Stimulated activated CD4-positive, alpha-beta T cell treated with anti-CD3 and anti-CD28 coated beads, Interleukin-4, amount 100 ng/mL, for 4 hours (primary cell): ENCODE measurements around the gene VPS35L.
A peak's percentile ranks its signal among the peaks of the same experiment; 100 is the strongest.
"Not testable (repeated sequence)": the region's sequence is repeated elsewhere in the genome, so short reads cannot be mapped to it uniquely, and the experiment has no call there.

Source experiments
- DNase-seq, 2 experiments: peaks; one replicate each; pipeline ENCODE4 v3.0.0-alpha.2; 2020

The VPS35L gene

GRCh38 chr16:19655242-19655777, 99.8 kb downstream of the VPS35L start:
- no peak for DNase-seq

- DNase-seq = no peak
Measured at GRCh38 chr16:19657831-19658230, 102.3 kb downstream of the VPS35L start.

- no peak for DNase-seq
Measured at GRCh38 chr16:19659554-19659953, 104.1 kb downstream of the VPS35L start.

GRCh38 chr16:19660432-19660831, 104.9 kb downstream of the VPS35L start:
- no peak for DNase-seq

- DNase-seq = no peak
Measured at GRCh38 chr16:19662351-19662750, 106.8 kb downstream of the VPS35L start.

GRCh38 chr16:19664166-19664565, 108.7 kb downstream of the VPS35L start:
- no peak for DNase-seq

GRCh38 chr16:19665313-19665712, 109.8 kb downstream of the VPS35L start:
- not testable (repeated sequence) for DNase-seq

- DNase-seq = no peak
Measured at GRCh38 chr16:19666477-19666876, 111.0 kb downstream of the VPS35L start.

GRCh38 chr16:19672378-19672777, 116.9 kb downstream of the VPS35L start:
- DNase-seq = no peak

GRCh38 chr16:19674485-19674884, 119.0 kb downstream of the VPS35L start:
- no peak for DNase-seq

GRCh38 chr16:19677402-19677801, 121.9 kb downstream of the VPS35L start:
- DNase-seq = no peak

GRCh38 chr16:19678804-19679203, 123.3 kb downstream of the VPS35L start:
- DNase-seq = no peak

GRCh38 chr16:19679281-19679680, 123.8 kb downstream of the VPS35L start:
- not testable (repeated sequence) for DNase-seq

- DNase-seq = no peak
Measured at GRCh38 chr16:19680881-19681340, 125.4 kb downstream of the VPS35L start.

GRCh38 chr16:19681637-19682036, 126.1 kb downstream of the VPS35L start:
- no peak for DNase-seq

GRCh38 chr16:19683453-19684236, 128.1 kb downstream of the VPS35L start:
- DNase-seq = no peak

GRCh38 chr16:19685176-19685575, 129.7 kb downstream of the VPS35L start:
- DNase-seq = no peak

- no peak for DNase-seq
Measured at GRCh38 chr16:19687279-19687678, 131.8 kb downstream of the VPS35L start.

- no peak for DNase-seq
Measured at GRCh38 chr16:19688396-19689024, 133.0 kb downstream of the VPS35L start.

- no peak for DNase-seq
Measured at GRCh38 chr16:19689342-19689741, 133.8 kb downstream of the VPS35L start.

- no peak for DNase-seq
Measured at GRCh38 chr16:19690196-19690595, 134.7 kb downstream of the VPS35L start.

GRCh38 chr16:19691161-19691711, 135.7 kb downstream of the VPS35L start:
- no peak for DNase-seq

GRCh38 chr16:19694989-19695388, 139.5 kb downstream of the VPS35L start:
- no peak for DNase-seq

GRCh38 chr16:19696328-19696727, 140.8 kb downstream of the VPS35L start:
- peak in 1 of 2 experiments; percentile 54 for DNase-seq
